Iris pigment epithelial cell (primary cell): ENCODE measurements around the gene DCXR.

ENCODE experiments used
- DNase-seq: peaks from one replicate; pipeline ENCODE4 v3.0.0-alpha.2; 2011; ENCODE audit warnings: low read depth

The DCXR gene

DNA sequence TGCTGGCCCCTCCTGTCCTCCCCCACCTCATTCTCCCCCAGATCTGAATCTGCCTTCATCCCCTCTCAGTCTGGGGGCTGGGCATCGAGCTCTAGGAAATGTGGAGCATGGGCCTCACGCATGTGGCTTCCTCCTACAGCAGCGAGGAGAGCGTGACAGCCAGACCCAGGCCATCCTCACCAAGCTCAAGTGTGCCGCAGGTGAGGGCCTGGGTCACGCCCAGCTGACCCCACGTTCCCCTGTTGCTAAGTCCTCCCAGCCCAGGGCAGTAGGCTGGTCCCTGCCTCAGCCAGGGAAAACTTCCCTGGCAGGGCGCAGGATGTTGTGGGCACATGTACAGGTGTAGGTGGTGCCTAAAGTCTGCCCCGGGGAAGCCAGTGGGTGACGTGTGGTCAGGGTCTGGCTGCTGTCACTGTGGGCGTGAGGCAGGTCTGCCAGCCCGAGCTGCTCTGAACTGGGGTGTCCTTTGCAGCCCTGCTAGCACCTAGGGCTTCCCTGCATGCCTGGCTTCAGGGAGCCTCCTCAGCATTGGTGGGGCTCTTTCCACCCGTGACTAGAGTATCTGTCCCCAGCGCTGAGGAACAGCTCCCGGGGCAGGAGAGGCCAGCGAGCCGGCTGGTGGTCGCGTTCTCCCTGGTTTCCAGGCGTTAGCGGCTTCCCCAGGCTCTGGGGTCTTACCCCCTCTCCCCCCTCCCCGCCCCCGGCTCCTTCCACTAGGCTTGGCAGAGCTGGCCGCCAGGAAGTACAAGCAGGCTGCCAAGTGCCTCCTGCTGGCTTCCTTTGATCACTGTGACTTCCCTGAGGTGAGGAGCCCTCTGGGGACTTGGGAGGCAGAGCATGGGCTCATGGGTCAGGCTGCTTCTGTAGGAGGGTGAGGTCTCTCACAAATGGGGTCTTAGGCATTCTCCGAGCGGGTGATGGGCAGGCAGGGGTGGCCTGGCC, 17.8 kb upstream of the DCXR start:
- no peak for DNase-seq

DNA sequence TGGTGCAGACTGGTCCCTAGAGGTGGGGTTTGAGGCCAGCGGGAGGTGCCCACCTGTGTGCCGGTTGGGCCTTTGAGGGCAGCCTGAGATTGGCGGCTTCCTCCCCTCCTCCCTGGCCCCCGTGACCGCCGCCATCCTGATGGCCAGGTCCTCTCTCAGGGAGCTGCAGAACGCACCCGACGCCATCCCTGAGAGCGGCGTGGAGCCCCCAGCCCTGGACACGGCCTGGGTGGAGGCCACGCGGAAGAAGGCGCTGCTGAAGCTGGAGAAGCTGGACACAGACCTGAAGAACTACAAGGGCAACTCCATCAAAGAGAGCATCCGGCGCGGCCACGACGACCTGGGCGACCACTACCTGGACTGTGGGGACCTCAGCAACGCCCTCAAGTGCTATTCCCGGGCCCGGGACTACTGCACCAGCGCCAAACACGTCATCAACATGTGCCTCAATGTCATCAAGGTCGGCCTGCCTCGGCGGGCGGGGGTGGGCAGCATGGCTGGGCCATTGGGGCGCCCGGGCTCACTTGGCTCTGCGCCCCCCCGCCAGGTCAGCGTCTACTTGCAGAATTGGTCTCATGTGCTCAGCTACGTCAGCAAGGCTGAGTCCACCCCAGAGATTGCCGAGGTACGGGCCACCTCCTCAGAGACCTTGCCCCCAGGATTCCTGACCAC, 17.0 kb upstream of the DCXR start:
- no peak for DNase-seq

DNA sequence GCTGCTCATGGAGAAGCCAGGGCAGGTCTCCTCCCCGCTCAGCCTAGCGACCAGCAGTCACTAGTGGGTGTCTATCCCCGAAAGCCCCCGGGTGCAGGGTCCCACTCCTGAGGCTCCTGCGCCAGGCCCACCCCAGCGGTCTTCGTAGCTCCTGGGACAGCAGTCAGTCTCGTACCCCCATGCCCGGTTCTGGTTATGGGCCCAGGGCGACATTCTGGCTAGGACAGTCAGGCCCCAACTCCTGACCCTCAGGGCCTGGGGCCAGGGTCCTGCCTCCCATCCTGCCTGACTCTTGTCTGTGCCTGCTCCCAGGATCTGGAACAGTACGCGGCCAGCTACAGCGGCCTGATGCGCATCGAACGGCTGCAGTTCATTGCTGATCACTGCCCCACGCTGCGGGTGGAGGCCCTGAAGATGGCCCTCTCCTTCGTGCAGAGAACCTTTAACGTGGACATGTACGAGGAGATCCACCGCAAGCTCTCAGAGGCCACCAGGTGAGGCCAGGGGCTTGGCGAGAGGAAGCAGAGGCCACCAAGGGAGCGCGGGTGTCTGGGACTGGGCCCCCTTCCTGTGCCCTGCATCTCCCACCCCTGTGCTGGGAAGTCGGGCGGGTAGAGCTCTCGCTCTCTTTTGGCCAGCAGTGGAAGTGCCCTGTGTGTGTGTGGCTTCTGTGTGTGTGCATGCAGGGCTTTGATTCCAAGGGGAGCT, 16.2 kb upstream of the DCXR start:
- DNase-seq, result no peak

DNA sequence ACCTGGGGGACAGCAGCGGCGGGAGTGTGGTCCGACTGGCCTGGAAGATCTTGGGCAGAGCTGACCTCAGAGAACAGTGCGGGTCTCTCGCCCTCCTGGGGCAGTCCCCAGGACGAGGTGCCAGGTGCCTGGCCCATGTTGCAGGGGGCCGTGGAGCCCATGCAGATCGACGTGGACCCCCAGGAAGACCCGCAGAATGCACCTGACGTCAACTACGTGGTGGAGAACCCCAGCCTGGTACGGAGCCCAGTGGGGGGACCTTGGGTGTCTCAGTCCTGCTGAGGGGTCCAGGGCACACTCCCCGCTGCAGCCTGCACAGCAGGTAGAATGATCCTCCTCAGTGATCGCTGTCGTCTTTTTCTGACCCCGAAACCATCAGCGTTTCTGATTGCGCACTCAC, 15.6 kb upstream of the DCXR start:
- no peak for DNase-seq

DNA sequence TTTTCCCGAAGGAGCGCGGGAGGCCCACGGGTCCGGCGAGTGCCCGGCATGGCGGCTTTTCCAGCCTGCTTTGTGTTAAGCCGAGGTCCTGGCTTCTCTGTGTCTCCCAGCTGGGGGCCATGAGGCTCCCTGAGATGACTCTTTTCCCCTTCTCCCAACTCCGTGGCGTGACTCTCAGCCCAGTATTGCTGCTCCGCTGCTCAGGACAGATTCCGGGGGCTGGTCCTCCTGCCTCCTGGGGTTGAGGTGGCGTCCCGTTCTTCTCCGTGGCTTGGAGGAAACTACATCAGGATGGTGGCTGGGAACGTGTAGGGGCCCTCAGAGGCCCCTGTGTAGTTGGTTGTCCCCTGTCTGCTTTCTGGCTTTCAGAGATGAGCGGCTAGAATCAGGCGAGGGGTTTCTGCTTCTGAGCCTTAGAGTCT, 15.2 kb upstream of the DCXR start:
- no peak for DNase-seq

DNA sequence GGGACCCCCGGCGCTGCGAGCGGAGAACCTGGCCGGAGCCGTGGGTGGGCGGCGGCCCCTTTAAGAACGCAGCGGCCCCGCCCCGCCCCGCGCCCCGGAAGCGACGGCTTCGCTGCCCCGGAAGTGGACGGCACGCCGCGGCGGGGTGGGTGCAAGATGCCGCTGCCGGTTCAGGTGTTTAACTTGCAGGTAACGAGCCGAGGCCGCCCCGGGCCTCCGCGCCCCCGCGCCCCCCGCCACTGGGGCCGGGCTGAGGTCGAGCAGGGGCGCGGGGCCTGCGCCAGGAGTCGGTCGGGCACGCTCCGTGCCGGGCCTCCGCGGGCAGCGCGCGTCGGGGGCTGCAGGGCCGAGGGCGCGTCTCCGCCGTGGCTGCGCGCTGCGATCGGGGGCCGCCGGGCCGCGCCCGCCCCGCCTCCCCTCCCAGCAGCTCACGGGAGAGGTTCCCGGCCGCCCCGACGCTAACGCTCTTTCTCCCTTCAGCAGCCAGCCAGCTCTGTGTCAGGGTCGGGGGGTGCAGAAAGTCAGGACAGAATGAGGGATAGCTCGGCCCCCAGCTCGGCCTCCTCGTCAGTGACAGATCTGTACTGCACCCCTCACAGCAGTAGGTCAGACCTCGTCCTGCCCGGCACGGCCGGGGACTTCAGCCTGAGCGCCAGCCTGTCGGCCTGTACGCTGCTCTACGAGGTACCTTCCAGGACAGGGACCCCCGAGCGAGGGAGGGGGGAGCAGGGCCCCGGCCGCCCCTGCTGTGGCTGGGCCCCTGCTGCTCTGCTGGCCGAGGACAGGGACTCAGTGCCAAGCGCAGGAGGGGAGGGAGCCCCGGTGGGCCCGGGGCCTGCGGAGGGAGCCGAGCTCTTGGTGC, 14.5 kb upstream of the DCXR start, which contains the start of the genes GPS1 and RFNG:
Gene GPS1 (plus strand): TSS at position 123 of the 862 bp plus-strand sequence. CDS start 34 bp downstream, at position 157.
Gene RFNG (minus strand): TSS at position 36 of the 862 bp plus-strand sequence. CDS start 45 bp downstream, outside the sequence.
- DNase-seq, result peak; percentile 63

GRCh38 chr17:82050761-82051641, 13.5 kb upstream of the DCXR start:
- no peak for DNase-seq

DNA sequence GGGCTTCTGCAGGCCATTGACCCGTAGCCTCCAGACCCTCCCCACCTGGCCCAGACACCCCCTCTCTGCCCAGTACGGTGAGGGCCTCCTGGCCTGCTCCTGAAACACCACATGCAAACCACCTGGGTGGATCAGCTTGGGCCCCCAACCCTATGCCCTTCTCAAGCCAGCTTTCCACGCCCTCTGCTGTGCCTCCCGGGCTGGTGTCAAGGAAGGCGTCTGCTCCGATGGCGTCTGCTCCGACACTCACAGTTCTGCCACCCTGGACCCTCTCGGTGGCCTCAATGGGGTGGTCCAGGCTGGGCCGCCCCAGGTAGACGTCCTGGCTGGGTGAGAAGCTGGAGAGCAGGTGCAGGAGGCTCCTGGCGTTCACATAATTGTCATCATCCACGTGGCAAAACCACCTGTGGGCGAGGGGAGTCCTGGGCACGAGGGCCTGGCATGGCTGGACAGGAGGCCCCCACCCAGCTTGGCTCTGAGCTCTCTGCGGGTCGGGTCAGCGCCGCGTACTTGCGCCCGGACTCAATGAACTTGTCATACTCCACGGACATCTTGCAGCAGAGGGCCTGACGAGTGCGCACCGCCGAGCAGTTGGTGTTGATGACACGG, 12.8 kb upstream of the DCXR start:
- no peak for DNase-seq

GRCh38 chr17:82049521-82049971, 12.0 kb upstream of the DCXR start:
- DNase-seq, result no peak

GRCh38 chr17:82049106-82049505, 11.6 kb upstream of the DCXR start:
- no peak for DNase-seq

- no peak for DNase-seq
These were observed 11.1 kb upstream of the DCXR start for GRCh38 chr17:82048571-82048971.

GRCh38 chr17:82047914-82048570, 10.5 kb upstream of the DCXR start:
- no peak for DNase-seq

GRCh38 chr17:82047379-82047778, 9.9 kb upstream of the DCXR start:
- DNase-seq, result no peak

- no peak for DNase-seq
These were observed 9.4 kb upstream of the DCXR start for GRCh38 chr17:82046903-82047302.

- no peak for DNase-seq
These were observed 8.5 kb upstream of the DCXR start for GRCh38 chr17:82045936-82046484.

DNA sequence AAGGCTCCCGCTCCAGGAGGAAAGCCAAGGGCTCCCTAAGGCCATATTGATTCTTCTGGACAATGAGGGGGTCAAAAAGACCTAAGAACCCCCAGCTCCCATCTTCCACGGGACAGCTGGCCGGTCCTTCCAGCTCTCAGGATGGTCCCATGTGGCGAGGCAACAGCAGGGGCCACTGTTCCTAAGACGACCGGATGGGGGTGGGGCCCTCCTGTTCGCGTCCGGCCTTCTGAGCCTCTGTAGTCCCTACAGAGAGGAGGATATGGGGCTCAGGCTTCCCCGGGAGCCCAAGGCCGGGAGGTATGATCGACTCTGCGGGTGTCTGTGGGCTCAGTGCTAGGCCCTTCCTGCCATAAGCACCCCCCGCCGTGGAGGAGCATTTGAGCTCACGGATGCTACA, 6.0 kb upstream of the DCXR start:
- no peak for DNase-seq

DNA sequence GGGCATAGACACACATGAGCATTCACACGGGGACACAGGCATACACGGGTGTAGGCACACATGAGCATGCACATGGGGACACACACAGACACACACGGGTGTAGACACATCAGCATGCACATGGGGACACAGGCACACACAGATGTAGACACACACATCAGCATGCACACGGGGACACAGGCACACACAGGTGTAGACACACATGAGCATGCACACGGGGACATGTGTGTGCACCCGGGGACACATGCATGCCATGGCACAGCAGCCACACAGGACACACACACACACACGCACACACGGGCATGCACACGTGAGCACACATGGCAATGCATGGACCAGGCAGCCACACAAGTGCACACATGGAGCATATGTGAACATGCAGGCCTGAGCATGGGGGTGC, 5.2 kb upstream of the DCXR start:
- no peak for DNase-seq

- DNase-seq, result no peak
These were observed 3.8 kb upstream of the DCXR start for GRCh38 chr17:82041144-82041814.
